Progenitor cell of endocrine pancreas (in vitro differentiated cells): ENCODE results near the gene PLIN3. TPM values are rescaled to one million over a fixed set of nuclear protein-coding genes. Genes with fewer than 3 reads are reported as not detected.
"Not testable (repeated sequence)": the region's sequence is repeated elsewhere in the genome, so short reads cannot be mapped to it uniquely, and the experiment has no call there.

ENCODE experiments used
- DNase-seq: peaks from one replicate; pipeline ENCODE4 v3.0.0; 2021; ENCODE audit warnings: low spot score; ENCODE audit not compliant: unreplicated experiment
- H3K27ac Mint-ChIP-seq: 2 replicates; pipeline ENCODE4 v1.8.0; 2021; ENCODE audit warnings: mild to moderate bottlenecking, moderate library complexity, mixed read lengths
- H3K27me3 Mint-ChIP-seq: 2 replicates; pipeline ENCODE4 v1.8.0; 2021; ENCODE audit warnings: mixed read lengths
- H3K36me3 Mint-ChIP-seq: 2 replicates; pipeline ENCODE4 v1.8.0; 2022; ENCODE audit warnings: mixed read lengths; ENCODE audit not compliant: insufficient read depth
- H3K4me1 Mint-ChIP-seq: 2 replicates; pipeline ENCODE4 v1.8.0; 2021; ENCODE audit warnings: low read depth, mixed read lengths
- H3K4me3 Mint-ChIP-seq: 2 replicates; pipeline ENCODE4 v1.8.0; 2021; ENCODE audit warnings: low read depth, mild to moderate bottlenecking, moderate library complexity, mixed read lengths
- H3K9me3 Mint-ChIP-seq: 2 replicates; pipeline ENCODE4 v1.8.0; 2021; ENCODE audit warnings: low read depth, mixed read lengths
- CTCF ChIP-seq: fragments of 200-600 bp; sonication (generic); IDR thresholded peaks from one replicate; pipeline ENCODE4 v1.5.0; 2021; ENCODE audit warnings: antibody characterized with exemption, mild to moderate bottlenecking; ENCODE audit not compliant: unreplicated experiment
- total RNA-seq: library from RNA; stranded (reverse); gene quantifications from 2 replicates; pipeline ENCODE4 v1.2.1, GENCODE V29; 2021

The PLIN3 gene
- total RNA-seq, 1 donor from 2014 or later = 43.6 TPM

GRCh38 chr19:4889034-4889815, 21.8 kb upstream of the PLIN3 start:
- Mint-ChIP-seq H3K4me1 (no peaks in the 10 kb centered on the region), H3K9me3 (no peaks in the 10 kb centered on the region)

GRCh38 chr19:4887803-4888202, 20.3 kb upstream of the PLIN3 start:
- not testable (repeated sequence) for H3K9me3 Mint-ChIP-seq, H3K4me3 Mint-ChIP-seq, DNase-seq, H3K36me3 Mint-ChIP-seq, H3K4me1 Mint-ChIP-seq, H3K27me3 Mint-ChIP-seq, H3K27ac Mint-ChIP-seq

More at GRCh38 chr19:4889034-4889815, 21.8 kb upstream of the PLIN3 start:
- H3K27ac Mint-ChIP-seq = no peak overlapping the region
- H3K4me3 Mint-ChIP-seq = no peak overlapping the region
- no peak for TF ChIP-seq CTCF
- no peaks in the 10 kb centered on the region for H3K36me3 Mint-ChIP-seq
- H3K27me3 Mint-ChIP-seq = peaks cover 2% of the 10 kb centered on the region
- DNase-seq = no peak

- not testable (repeated sequence) for H3K4me1 Mint-ChIP-seq, H3K36me3 Mint-ChIP-seq, H3K9me3 Mint-ChIP-seq, H3K4me3 Mint-ChIP-seq, H3K27ac Mint-ChIP-seq, DNase-seq, H3K27me3 Mint-ChIP-seq
Measured at GRCh38 chr19:4884993-4885392, 17.5 kb upstream of the PLIN3 start.

GRCh38 chr19:4882874-4883273, 15.4 kb upstream of the PLIN3 start:
- not testable (repeated sequence) for DNase-seq, H3K27me3 Mint-ChIP-seq, H3K36me3 Mint-ChIP-seq, H3K9me3 Mint-ChIP-seq, H3K4me1 Mint-ChIP-seq, H3K27ac Mint-ChIP-seq, H3K4me3 Mint-ChIP-seq

- no peak for TF ChIP-seq CTCF
- Mint-ChIP-seq H3K4me1 (no peaks in the 10 kb centered on the region), H3K27ac (no peak overlapping the region), H3K4me3 (no peak overlapping the region), H3K9me3 (no peaks in the 10 kb centered on the region), H3K27me3 (peaks cover under 1% of the 10 kb centered on the region), H3K36me3 (no peaks in the 10 kb centered on the region)
- no peak for DNase-seq
Measured at GRCh38 chr19:4879041-4879440, 11.6 kb upstream of the PLIN3 start.

- Mint-ChIP-seq H3K4me1 (no peaks in the 10 kb centered on the region), H3K4me3 (no peak overlapping the region), H3K9me3 (no peaks in the 10 kb centered on the region), H3K27me3 (peaks cover 5% of the 10 kb centered on the region), H3K27ac (no peak overlapping the region), H3K36me3 (no peaks in the 10 kb centered on the region)
- TF ChIP-seq CTCF = no peak
- DNase-seq = no peak
Measured at GRCh38 chr19:4878491-4878968, 11.1 kb upstream of the PLIN3 start.
